Neural progenitor cell (in vitro differentiated cells): Measurements from ENCODE around the gene DRC3. TPM values are rescaled to one million over a fixed set of nuclear protein-coding genes. Genes with fewer than 3 reads are reported as not detected.

Experiments used
- DNase-seq: peaks from one replicate; pipeline ENCODE4 v3.0.0-alpha.2; 2016; ENCODE audit warnings: low spot score
- H2AFZ ChIP-seq: fragments of 200-600 bp; sonication (generic); replicated peaks from 2 replicates; pipeline ENCODE4 v1.6.1; 2016; ENCODE audit warnings: antibody characterized with exemption
- H3F3A ChIP-seq: fragments of 200-600 bp; sonication (generic); 2 replicates; pipeline ENCODE4 v1.6.1; 2016; ENCODE audit warnings: antibody characterized with exemption, low read depth
- H3K27ac ChIP-seq: fragments of 200-600 bp; sonication (generic); 2 replicates; pipeline ENCODE4 v1.5.1; 2016; ENCODE audit warnings: mild to moderate bottlenecking
- H3K27me3 ChIP-seq: fragments of 200-600 bp; sonication (generic); 2 replicates; pipeline ENCODE4 v1.6.1; 2016; ENCODE audit warnings: mild to moderate bottlenecking, moderate library complexity
- H3K36me3 ChIP-seq: fragments of 200-600 bp; sonication (generic); 2 replicates; pipeline ENCODE4 v1.5.1; 2016
- H3K4me1 ChIP-seq: fragments of 200-600 bp; sonication (generic); 2 replicates; pipeline ENCODE4 v1.6.1; 2016; ENCODE audit warnings: mixed run types
- H3K4me2 ChIP-seq: fragments of 200-600 bp; sonication (generic); 2 replicates; pipeline ENCODE4 v1.6.1; 2016
- H3K4me3 ChIP-seq: fragments of 200-600 bp; sonication (generic); 2 replicates; pipeline ENCODE4 v1.5.1; 2016
- H3K79me2 ChIP-seq: fragments of 200-600 bp; sonication (generic); 2 replicates; pipeline ENCODE4 v1.6.1; 2016; ENCODE audit warnings: low read depth
- H3K9ac ChIP-seq: fragments of 200-600 bp; sonication (generic); 2 replicates; pipeline ENCODE4 v1.6.1; 2016
- H3K9me3 ChIP-seq: fragments of 200-600 bp; sonication (generic); 2 replicates; pipeline ENCODE4 v1.5.1; 2016; ENCODE audit warnings: low read depth
- H4K20me1 ChIP-seq: fragments of 200-600 bp; sonication (generic); 2 replicates; pipeline ENCODE4 v1.6.1; 2016; ENCODE audit warnings: low read depth
- H3K27ac Mint-ChIP-seq: 3 replicates; pipeline ENCODE4 v1.8.0; 2021; ENCODE audit warnings: mixed read lengths
- H3K27me3 Mint-ChIP-seq: 2 replicates; pipeline ENCODE4 v1.8.0; 2022; ENCODE audit warnings: low read depth, mild to moderate bottlenecking, inconsistent platforms, moderate library complexity, mixed read lengths; ENCODE audit not compliant: insufficient read depth
- H3K36me3 Mint-ChIP-seq: 3 replicates; pipeline ENCODE4 v1.8.0; 2021; ENCODE audit warnings: mixed read lengths
- H3K4me1 Mint-ChIP-seq: 3 replicates; pipeline ENCODE4 v1.8.0; 2021; ENCODE audit warnings: mixed read lengths
- H3K4me3 Mint-ChIP-seq: 3 replicates; pipeline ENCODE4 v1.8.0; 2021; ENCODE audit warnings: mild to moderate bottlenecking, moderate library complexity, mixed read lengths
- H3K9me3 Mint-ChIP-seq: 3 replicates; pipeline ENCODE4 v1.8.0; 2020; ENCODE audit warnings: mixed read lengths
- EZH2 ChIP-seq: fragments of 200-600 bp; sonication (generic); IDR thresholded peaks from 2 replicates; pipeline ENCODE4 v1.6.1; 2017; ENCODE audit warnings: antibody characterized with exemption, mild to moderate bottlenecking, moderate library complexity
- EZH2phosphoT487 ChIP-seq: fragments of 200-600 bp; sonication (generic); IDR thresholded peaks from 2 replicates; pipeline ENCODE4 v1.6.1; 2017; ENCODE audit warnings: antibody characterized with exemption
- total RNA-seq: library from RNA; depleted of rRNA; stranded (reverse); fragments of >200 nt; gene quantifications from 2 replicates; pipeline ENCODE4 v1.2.3, GENCODE V29; 2015; ENCODE audit warnings: low replicate concordance
- TF ChIP-seq, protein P1 (sequence below): fragments of 200-600 bp; sonication (generic); IDR thresholded peaks from 2 replicates; pipeline ENCODE4 v1.5.1; 2017; ENCODE audit warnings: antibody characterized with exemption, mild to moderate bottlenecking

Gene DRC3
- total RNA-seq, 1 donor from 2014 or later = 0.07 TPM

DNA sequence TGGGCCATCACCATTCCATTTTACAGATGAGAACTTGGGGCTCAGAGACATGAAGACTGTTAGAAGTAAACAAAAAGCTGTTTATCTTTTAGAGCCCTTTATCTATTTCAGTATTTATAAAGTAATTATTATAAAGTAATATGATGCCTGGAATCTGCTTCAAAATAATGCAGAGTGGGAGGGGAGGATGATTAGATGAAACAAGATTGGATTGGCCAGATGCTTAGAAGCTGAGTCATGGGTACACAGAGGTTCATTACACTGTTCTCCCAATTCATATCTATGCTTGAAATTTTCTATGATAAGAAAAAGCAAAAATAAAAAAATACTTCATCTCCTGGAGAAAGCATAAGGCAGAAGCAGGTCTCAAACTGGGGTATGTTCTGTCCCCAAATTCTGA is 29.8 kb upstream of the DRC3 start:
- H3K4me1 Mint-ChIP-seq = peaks cover 59% of the 10 kb centered on the region
- H3K4me3 ChIP-seq = no peak overlapping the region
- H3K27ac Mint-ChIP-seq = no peak overlapping the region
- H3K27me3 Mint-ChIP-seq = peaks cover under 1% of the 10 kb centered on the region
- no peaks in the 10 kb centered on the region for H3K36me3 ChIP-seq
- no peaks in the 10 kb centered on the region for H4K20me1 ChIP-seq
- H2AFZ ChIP-seq = no peak overlapping the region
- H3K79me2 ChIP-seq = no peaks in the 10 kb centered on the region
- no peak overlapping the region for H3K4me3 Mint-ChIP-seq
- no peak for DNase-seq
- H3K27me3 ChIP-seq = no peaks in the 10 kb centered on the region
- H3K36me3 Mint-ChIP-seq = no peaks in the 10 kb centered on the region
- TF ChIP-seq EZH2phosphoT487 (no peak), EZH2 (no peak)
- TF ChIP-seq, protein P1, sequence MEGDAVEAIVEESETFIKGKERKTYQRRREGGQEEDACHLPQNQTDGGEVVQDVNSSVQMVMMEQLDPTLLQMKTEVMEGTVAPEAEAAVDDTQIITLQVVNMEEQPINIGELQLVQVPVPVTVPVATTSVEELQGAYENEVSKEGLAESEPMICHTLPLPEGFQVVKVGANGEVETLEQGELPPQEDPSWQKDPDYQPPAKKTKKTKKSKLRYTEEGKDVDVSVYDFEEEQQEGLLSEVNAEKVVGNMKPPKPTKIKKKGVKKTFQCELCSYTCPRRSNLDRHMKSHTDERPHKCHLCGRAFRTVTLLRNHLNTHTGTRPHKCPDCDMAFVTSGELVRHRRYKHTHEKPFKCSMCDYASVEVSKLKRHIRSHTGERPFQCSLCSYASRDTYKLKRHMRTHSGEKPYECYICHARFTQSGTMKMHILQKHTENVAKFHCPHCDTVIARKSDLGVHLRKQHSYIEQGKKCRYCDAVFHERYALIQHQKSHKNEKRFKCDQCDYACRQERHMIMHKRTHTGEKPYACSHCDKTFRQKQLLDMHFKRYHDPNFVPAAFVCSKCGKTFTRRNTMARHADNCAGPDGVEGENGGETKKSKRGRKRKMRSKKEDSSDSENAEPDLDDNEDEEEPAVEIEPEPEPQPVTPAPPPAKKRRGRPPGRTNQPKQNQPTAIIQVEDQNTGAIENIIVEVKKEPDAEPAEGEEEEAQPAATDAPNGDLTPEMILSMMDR = no peak
- H3K9ac ChIP-seq = no peak overlapping the region
- H3K27ac ChIP-seq = no peak overlapping the region
- H3K9me3 ChIP-seq = no peaks in the 10 kb centered on the region
- H3K9me3 Mint-ChIP-seq = no peaks in the 10 kb centered on the region
- peaks cover 5% of the 10 kb centered on the region for H3F3A ChIP-seq
- peaks cover 15% of the 10 kb centered on the region for H3K4me1 ChIP-seq
- H3K4me2 ChIP-seq = peak overlapping the region; percentile 28

DNA sequence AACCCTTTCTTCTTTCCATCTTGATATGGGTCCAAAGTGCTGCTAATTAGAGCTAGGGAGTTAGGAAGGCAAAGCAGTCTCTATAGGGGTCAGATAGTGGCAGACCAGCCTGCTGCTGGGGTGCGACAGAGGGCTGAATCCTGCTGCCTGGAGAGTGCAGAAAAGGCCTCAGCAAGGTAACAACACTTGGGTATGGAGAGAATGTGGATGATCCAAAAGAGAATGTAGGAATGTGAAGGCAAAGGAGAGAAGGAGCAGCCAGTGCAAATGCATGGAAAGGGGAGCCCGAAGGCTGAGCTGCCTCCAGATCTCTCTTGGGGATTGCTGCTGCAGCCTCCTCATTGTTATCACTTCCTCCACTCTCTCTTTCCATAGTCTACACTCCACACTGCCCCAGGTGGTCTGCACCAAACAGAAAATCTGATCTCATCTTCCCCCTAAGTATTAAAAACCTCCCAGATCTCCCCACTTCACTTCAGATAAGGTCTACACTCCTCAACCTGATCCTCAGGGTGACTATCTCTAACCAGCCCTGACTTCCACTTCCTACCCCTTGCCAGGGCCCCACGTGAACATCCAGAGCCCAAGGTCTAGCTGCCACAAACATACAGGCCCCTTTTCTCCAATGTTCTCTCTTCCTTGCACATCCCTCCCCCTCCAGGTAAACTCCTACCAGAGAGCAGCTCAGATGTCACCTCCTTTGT is 29.2 kb upstream of the DRC3 start:
- no peak overlapping the region for H3K9ac ChIP-seq
- no peaks in the 10 kb centered on the region for H3K36me3 Mint-ChIP-seq
- H3K27ac Mint-ChIP-seq = no peak overlapping the region
- H3F3A ChIP-seq = peaks cover 5% of the 10 kb centered on the region
- H3K4me2 ChIP-seq = peak overlapping the region; percentile 28
- TF ChIP-seq, protein P1 = no peak
- TF ChIP-seq EZH2phosphoT487 (no peak), EZH2 (no peak)
- no peak overlapping the region for H2AFZ ChIP-seq
- H3K9me3 ChIP-seq = no peaks in the 10 kb centered on the region
- peaks cover 15% of the 10 kb centered on the region for H3K4me1 ChIP-seq
- H3K4me3 ChIP-seq = no peak overlapping the region
- no peaks in the 10 kb centered on the region for H3K36me3 ChIP-seq
- H3K4me1 Mint-ChIP-seq = peaks cover 55% of the 10 kb centered on the region
- no peak overlapping the region for H3K27ac ChIP-seq
- no peaks in the 10 kb centered on the region for H3K27me3 ChIP-seq
- H3K79me2 ChIP-seq = no peaks in the 10 kb centered on the region
- H4K20me1 ChIP-seq = no peaks in the 10 kb centered on the region
- no peak overlapping the region for H3K4me3 Mint-ChIP-seq
- H3K9me3 Mint-ChIP-seq = no peaks in the 10 kb centered on the region
- DNase-seq = no peak
- H3K27me3 Mint-ChIP-seq = no peaks in the 10 kb centered on the region

DNA sequence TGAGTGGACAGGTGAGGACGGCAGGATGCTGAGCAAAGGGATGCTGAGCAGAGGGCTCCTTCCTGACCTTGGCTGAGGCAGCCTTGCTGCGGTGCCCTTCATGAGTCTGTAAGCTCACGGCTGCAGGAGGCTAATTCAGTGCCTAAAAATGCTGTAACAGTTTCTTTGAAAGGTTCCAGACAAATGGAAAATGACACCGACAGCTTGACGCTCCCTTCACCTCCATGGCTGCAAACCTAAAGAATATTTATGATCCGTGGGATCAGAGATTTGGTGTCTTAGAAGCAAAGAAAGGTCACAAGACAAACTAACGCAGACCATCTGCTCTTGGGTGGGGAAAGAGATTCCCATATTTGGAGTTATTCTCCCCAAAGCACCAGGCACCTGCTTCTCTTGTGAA is 28.4 kb upstream of the DRC3 start:
- H3F3A ChIP-seq = peaks cover 5% of the 10 kb centered on the region
- no peaks in the 10 kb centered on the region for H3K9me3 ChIP-seq
- no peak overlapping the region for H3K9ac ChIP-seq
- no peak overlapping the region for H2AFZ ChIP-seq
- no peak for TF ChIP-seq EZH2phosphoT487
- TF ChIP-seq EZH2 = no peak
- TF ChIP-seq, protein P1 = no peak
- peaks cover 15% of the 10 kb centered on the region for H3K4me1 ChIP-seq
- no peaks in the 10 kb centered on the region for H4K20me1 ChIP-seq
- H3K27ac Mint-ChIP-seq = no peak overlapping the region
- H3K36me3 Mint-ChIP-seq = no peaks in the 10 kb centered on the region
- H3K36me3 ChIP-seq = no peaks in the 10 kb centered on the region
- DNase-seq = no peak
- no peaks in the 10 kb centered on the region for H3K9me3 Mint-ChIP-seq
- H3K27me3 ChIP-seq = no peaks in the 10 kb centered on the region
- no peak overlapping the region for H3K4me3 ChIP-seq
- peaks cover 5% of the 10 kb centered on the region for H3K27me3 Mint-ChIP-seq
- H3K27ac ChIP-seq = no peak overlapping the region
- no peaks in the 10 kb centered on the region for H3K79me2 ChIP-seq
- H3K4me2 ChIP-seq = no peak overlapping the region
- H3K4me1 Mint-ChIP-seq = peaks cover 54% of the 10 kb centered on the region
- H3K4me3 Mint-ChIP-seq = no peak overlapping the region
